HG02981 (cell line): Measurements from ENCODE around the gene KRTAP5-6.

ENCODE experiments used
- ATAC-seq: cut with Tn5 transposase; IDR thresholded peaks from one replicate; pipeline ENCODE4 v1.9.1; 2021; ENCODE audit warnings: mild to moderate bottlenecking, moderate library complexity; ENCODE audit not compliant: unreplicated experiment

The KRTAP5-6 gene

GRCh38 chr11:1696608-1697570, at the start of gene KRTAP5-6:
TSS of gene KRTAP5-6 (plus strand) at chr11:1697195. CDS start at chr11:1697246, 51 bp downstream.
- ATAC-seq, result no peak

- no peak for ATAC-seq
Measured at GRCh38 chr11:1647901-1648652, 48.9 kb upstream of the KRTAP5-6 start.

- no peak for ATAC-seq
Measured at GRCh38 chr11:1648653-1649420, 48.2 kb upstream of the KRTAP5-6 start.

GRCh38 chr11:1650034-1650917, 46.7 kb upstream of the KRTAP5-6 start:
- ATAC-seq, result no peak

GRCh38 chr11:1650918-1651262, 46.1 kb upstream of the KRTAP5-6 start:
- ATAC-seq, result no peak

GRCh38 chr11:1651411-1651980, 45.5 kb upstream of the KRTAP5-6 start:
- ATAC-seq, result no peak

- ATAC-seq, result no peak
Measured at GRCh38 chr11:1652026-1652425, 45.0 kb upstream of the KRTAP5-6 start.

- no peak for ATAC-seq
Measured at GRCh38 chr11:1652442-1652770, 44.6 kb upstream of the KRTAP5-6 start.

- ATAC-seq, result no peak
Measured at GRCh38 chr11:1652771-1653540, 44.0 kb upstream of the KRTAP5-6 start.

- ATAC-seq, result no peak
Measured at GRCh38 chr11:1653541-1654387, 43.2 kb upstream of the KRTAP5-6 start.

GRCh38 chr11:1654388-1655167, 42.4 kb upstream of the KRTAP5-6 start:
- no peak for ATAC-seq

GRCh38 chr11:1655168-1656060, 41.6 kb upstream of the KRTAP5-6 start:
- no peak for ATAC-seq

GRCh38 chr11:1656061-1656441, 40.9 kb upstream of the KRTAP5-6 start:
- no peak for ATAC-seq

GRCh38 chr11:1656670-1657069, 40.3 kb upstream of the KRTAP5-6 start:
- ATAC-seq, result no peak

GRCh38 chr11:1659506-1659905, 37.5 kb upstream of the KRTAP5-6 start:
- ATAC-seq, result no peak

- no peak for ATAC-seq
Measured at GRCh38 chr11:1660111-1660867, 36.7 kb upstream of the KRTAP5-6 start.
